IPS DF 4.7 (cell line): ENCODE measurements around the gene MROH8.
"Not testable (repeated sequence)": the region's sequence is repeated elsewhere in the genome, so short reads cannot be mapped to it uniquely, and the experiment has no call there.

ENCODE experiments used
- DNase-seq: peaks from one replicate; pipeline ENCODE4 v3.0.0-alpha.2; 2013; ENCODE audit warnings: low spot score; ENCODE audit errors: extremely low read depth

Gene MROH8

GRCh38 chr20:37155987-37156386, 23.4 kb downstream of the MROH8 start:
- DNase-seq = no peak

GRCh38 chr20:37154684-37155298, 24.6 kb downstream of the MROH8 start:
- DNase-seq = no peak

- DNase-seq = no peak
Observed at GRCh38 chr20:37152284-37152683, 27.1 kb downstream of the MROH8 start.

GRCh38 chr20:37151529-37151928, 27.8 kb downstream of the MROH8 start:
- DNase-seq = no peak

- DNase-seq = not testable (repeated sequence)
Observed at GRCh38 chr20:37150864-37151263, 28.5 kb downstream of the MROH8 start.

GRCh38 chr20:37147250-37147649, 32.1 kb downstream of the MROH8 start:
- DNase-seq = no peak

- no peak for DNase-seq
Observed at GRCh38 chr20:37144856-37145404, 34.4 kb downstream of the MROH8 start.

GRCh38 chr20:37142708-37143107, 36.6 kb downstream of the MROH8 start:
- no peak for DNase-seq

- DNase-seq = no peak
Observed at GRCh38 chr20:37137547-37137946, 41.8 kb downstream of the MROH8 start.

- no peak for DNase-seq
Observed at GRCh38 chr20:37133952-37134351, 45.4 kb downstream of the MROH8 start.

- DNase-seq = no peak
Observed at GRCh38 chr20:37131486-37131885, 47.9 kb downstream of the MROH8 start.

- DNase-seq = no peak
Observed at GRCh38 chr20:37128803-37129202, 50.5 kb downstream of the MROH8 start.

- not testable (repeated sequence) for DNase-seq
Observed at GRCh38 chr20:37126290-37126689, 53.1 kb downstream of the MROH8 start.

GRCh38 chr20:37123441-37123840, 55.9 kb downstream of the MROH8 start:
- DNase-seq = no peak

- no peak for DNase-seq
Observed at GRCh38 chr20:37120497-37120896, 58.9 kb downstream of the MROH8 start.

- no peak for DNase-seq
Observed at GRCh38 chr20:37119356-37120036, 59.9 kb downstream of the MROH8 start.

GRCh38 chr20:37114012-37114411, 65.3 kb downstream of the MROH8 start:
- DNase-seq = no peak

GRCh38 chr20:37111926-37112455, 67.4 kb downstream of the MROH8 start:
- no peak for DNase-seq

- DNase-seq = no peak
Observed at GRCh38 chr20:37108676-37109075, 70.7 kb downstream of the MROH8 start.

- DNase-seq = no peak
Observed at GRCh38 chr20:37102571-37102970, 76.8 kb downstream of the MROH8 start.

- DNase-seq = no peak
Observed at GRCh38 chr20:37096415-37097041, 82.8 kb downstream of the MROH8 start.
